ENCODE results near the gene TSHZ3. TPM values are rescaled to one million over a fixed set of nuclear protein-coding genes. Genes with fewer than 3 reads are reported as not detected.
A peak's percentile ranks its signal among the peaks of the same experiment; 100 is the strongest.

TSHZ3 gene
- total RNA-seq, 1 donor: 7.6 TPM

DNA sequence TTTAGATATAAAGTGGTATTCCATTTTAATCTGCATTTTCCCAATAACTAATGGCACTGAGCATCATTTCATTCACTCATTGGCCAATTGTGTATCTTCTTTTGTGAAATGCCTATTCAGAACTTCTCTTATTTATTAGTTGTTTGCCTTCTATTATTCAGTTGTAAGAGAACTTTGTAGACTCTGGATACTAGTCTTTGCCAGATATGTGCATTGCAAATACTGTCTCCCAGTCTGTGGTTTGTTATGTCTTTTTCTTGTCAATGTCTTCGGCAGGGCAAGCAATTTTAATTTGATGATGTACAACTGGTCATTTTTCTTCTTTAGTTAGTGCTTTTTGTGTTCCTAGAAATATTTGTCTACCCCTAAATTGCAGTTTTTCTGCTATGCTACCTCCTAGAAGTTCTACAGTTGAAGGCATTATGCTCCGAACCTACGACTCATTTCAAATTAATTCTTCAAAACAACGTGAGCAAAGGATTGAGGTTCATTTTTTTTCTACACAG lies 115.9 kb downstream of the TSHZ3 start:
- Histone ChIP-seq H2AFZ (ENCODE audit: low read length) (peak overlapping the region; percentile 74), H3K4me3 (ENCODE audit: insufficient read depth, low read length) (peak overlapping the region; percentile 14), H3K36me3 (ENCODE audit: insufficient read depth, low read length) (no peaks in the 10 kb centered on the region), H3K79me2 (ENCODE audit: insufficient read depth, low read length) (no peaks in the 10 kb centered on the region), H3K4me1 (ENCODE audit: insufficient read depth, low read length) (peaks cover 16% of the 10 kb centered on the region), H3K9me3 (ENCODE audit: low read depth, low read length) (no peaks in the 10 kb centered on the region), H4K20me1 (ENCODE audit: insufficient read depth, low read length) (no peaks in the 10 kb centered on the region), H3K27ac (ENCODE audit: low read depth, low read length) (peak overlapping the region; percentile 77), H3K27me3 (ENCODE audit: insufficient read depth, low read length) (no peaks in the 10 kb centered on the region), H3K4me2 (ENCODE audit: insufficient read depth, low read length) (peak overlapping the region; percentile 72)
- TF ChIP-seq, protein P1, sequence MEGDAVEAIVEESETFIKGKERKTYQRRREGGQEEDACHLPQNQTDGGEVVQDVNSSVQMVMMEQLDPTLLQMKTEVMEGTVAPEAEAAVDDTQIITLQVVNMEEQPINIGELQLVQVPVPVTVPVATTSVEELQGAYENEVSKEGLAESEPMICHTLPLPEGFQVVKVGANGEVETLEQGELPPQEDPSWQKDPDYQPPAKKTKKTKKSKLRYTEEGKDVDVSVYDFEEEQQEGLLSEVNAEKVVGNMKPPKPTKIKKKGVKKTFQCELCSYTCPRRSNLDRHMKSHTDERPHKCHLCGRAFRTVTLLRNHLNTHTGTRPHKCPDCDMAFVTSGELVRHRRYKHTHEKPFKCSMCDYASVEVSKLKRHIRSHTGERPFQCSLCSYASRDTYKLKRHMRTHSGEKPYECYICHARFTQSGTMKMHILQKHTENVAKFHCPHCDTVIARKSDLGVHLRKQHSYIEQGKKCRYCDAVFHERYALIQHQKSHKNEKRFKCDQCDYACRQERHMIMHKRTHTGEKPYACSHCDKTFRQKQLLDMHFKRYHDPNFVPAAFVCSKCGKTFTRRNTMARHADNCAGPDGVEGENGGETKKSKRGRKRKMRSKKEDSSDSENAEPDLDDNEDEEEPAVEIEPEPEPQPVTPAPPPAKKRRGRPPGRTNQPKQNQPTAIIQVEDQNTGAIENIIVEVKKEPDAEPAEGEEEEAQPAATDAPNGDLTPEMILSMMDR (IDR thresholded peaks at IDR 0.05; ENCODE audit: extremely low read depth, low read depth, low read length): no peak
- DNase-seq (ENCODE audit: insufficient read length, low spot score, missing footprints): no peak

DNA sequence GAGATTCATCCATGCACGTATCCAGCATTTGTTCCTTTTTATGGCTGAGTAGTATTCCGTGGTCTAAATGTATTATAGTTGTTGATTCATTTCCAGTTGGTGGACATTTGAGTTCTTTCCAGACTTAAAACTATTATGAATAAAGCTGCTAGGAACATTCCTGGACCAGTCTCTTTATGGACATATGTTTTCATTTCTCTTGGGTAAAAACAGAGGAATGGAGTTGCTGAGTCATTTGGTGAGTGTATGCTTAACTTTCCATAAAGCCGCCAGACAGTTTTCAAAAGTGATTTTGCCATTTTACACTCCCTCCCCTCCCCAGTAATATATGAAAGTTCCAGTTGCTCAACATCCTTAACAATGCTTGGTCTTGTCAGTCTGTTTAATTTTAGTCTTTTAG lies 116.4 kb downstream of the TSHZ3 start:
- no peaks in the 10 kb centered on the region for H3K79me2 ChIP-seq (ENCODE audit: insufficient read depth, low read length)
- H3K4me1 ChIP-seq (ENCODE audit: insufficient read depth, low read length): peaks cover 16% of the 10 kb centered on the region
- H2AFZ ChIP-seq (ENCODE audit: low read length): no peak overlapping the region
- TF ChIP-seq, protein P1 (IDR thresholded peaks at IDR 0.05; ENCODE audit: extremely low read depth, low read depth, low read length): no peak
- peak; percentile 85 for DNase-seq (ENCODE audit: insufficient read length, low spot score, missing footprints)
- H3K4me2 ChIP-seq (ENCODE audit: insufficient read depth, low read length): peak overlapping the region; percentile 72
- no peaks in the 10 kb centered on the region for H3K36me3 ChIP-seq (ENCODE audit: insufficient read depth, low read length)
- no peaks in the 10 kb centered on the region for H4K20me1 ChIP-seq (ENCODE audit: insufficient read depth, low read length)
- no peak overlapping the region for H3K4me3 ChIP-seq (ENCODE audit: insufficient read depth, low read length)
- no peaks in the 10 kb centered on the region for H3K9me3 ChIP-seq (ENCODE audit: low read depth, low read length)
- peak overlapping the region; percentile 77 for H3K27ac ChIP-seq (ENCODE audit: low read depth, low read length)
- H3K27me3 ChIP-seq (ENCODE audit: insufficient read depth, low read length): no peaks in the 10 kb centered on the region

DNA sequence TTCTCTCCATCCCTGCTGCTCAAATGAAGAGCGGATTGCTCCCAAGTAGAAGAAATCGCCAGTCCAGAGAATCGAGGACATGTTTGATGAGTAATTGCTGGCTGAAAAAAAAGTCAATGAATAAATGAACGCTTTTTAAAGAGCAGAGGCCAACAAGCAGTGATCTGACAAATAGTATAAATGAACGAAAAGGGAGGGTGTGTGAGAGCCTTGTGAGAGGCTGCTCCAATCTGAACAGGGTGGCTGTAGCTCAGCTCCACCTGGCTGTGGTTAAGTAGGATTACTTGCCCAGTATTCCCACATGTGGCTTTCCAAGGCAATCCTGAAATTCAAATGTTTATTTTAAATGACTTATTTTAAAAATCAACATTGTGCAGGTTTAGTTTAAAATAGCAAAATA lies 117.1 kb downstream of the TSHZ3 start:
- peaks cover 16% of the 10 kb centered on the region for H3K4me1 ChIP-seq (ENCODE audit: insufficient read depth, low read length)
- H3K4me2 ChIP-seq (ENCODE audit: insufficient read depth, low read length): no peak overlapping the region
- H3K27me3 ChIP-seq (ENCODE audit: insufficient read depth, low read length): no peaks in the 10 kb centered on the region
- H4K20me1 ChIP-seq (ENCODE audit: insufficient read depth, low read length): no peaks in the 10 kb centered on the region
- no peaks in the 10 kb centered on the region for H3K36me3 ChIP-seq (ENCODE audit: insufficient read depth, low read length)
- H2AFZ ChIP-seq (ENCODE audit: low read length): peak overlapping the region; percentile 64
- peak overlapping the region; percentile 77 for H3K27ac ChIP-seq (ENCODE audit: low read depth, low read length)
- no peak for DNase-seq (ENCODE audit: insufficient read length, low spot score, missing footprints)
- no peaks in the 10 kb centered on the region for H3K9me3 ChIP-seq (ENCODE audit: low read depth, low read length)
- no peaks in the 10 kb centered on the region for H3K79me2 ChIP-seq (ENCODE audit: insufficient read depth, low read length)
- TF ChIP-seq, protein P1 (IDR thresholded peaks at IDR 0.05; ENCODE audit: extremely low read depth, low read depth, low read length): no peak
- H3K4me3 ChIP-seq (ENCODE audit: insufficient read depth, low read length): no peak overlapping the region

DNA sequence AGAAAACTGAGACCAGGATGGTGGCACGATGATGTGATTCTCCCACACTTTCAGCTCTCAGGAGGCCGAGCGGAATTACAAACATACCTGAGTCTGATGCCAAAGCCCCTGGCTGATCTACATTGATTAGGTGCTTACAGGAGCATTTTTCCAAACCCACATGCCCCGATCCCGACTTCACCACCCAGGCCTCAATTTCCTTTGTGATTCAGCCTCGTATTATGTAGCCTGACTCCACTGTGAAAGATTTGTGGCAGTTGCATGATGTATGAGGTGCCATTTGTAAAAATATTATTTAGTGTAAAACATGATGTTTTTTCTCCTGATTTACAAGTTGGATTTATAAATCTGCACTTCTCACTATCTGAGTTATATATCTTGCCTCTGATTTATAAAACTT lies 118.0 kb downstream of the TSHZ3 start:
- TF ChIP-seq, protein P1 (IDR thresholded peaks at IDR 0.05; ENCODE audit: extremely low read depth, low read depth, low read length): no peak
- H3K4me3 ChIP-seq (ENCODE audit: insufficient read depth, low read length): no peak overlapping the region
- H3K36me3 ChIP-seq (ENCODE audit: insufficient read depth, low read length): no peaks in the 10 kb centered on the region
- DNase-seq (ENCODE audit: insufficient read length, low spot score, missing footprints): no peak
- no peak overlapping the region for H3K4me2 ChIP-seq (ENCODE audit: insufficient read depth, low read length)
- no peak overlapping the region for H2AFZ ChIP-seq (ENCODE audit: low read length)
- H3K79me2 ChIP-seq (ENCODE audit: insufficient read depth, low read length): no peaks in the 10 kb centered on the region
- H3K27ac ChIP-seq (ENCODE audit: low read depth, low read length): peak overlapping the region; percentile 77
- no peaks in the 10 kb centered on the region for H4K20me1 ChIP-seq (ENCODE audit: insufficient read depth, low read length)
- H3K9me3 ChIP-seq (ENCODE audit: low read depth, low read length): no peaks in the 10 kb centered on the region
- no peaks in the 10 kb centered on the region for H3K27me3 ChIP-seq (ENCODE audit: insufficient read depth, low read length)
- H3K4me1 ChIP-seq (ENCODE audit: insufficient read depth, low read length): peaks cover 16% of the 10 kb centered on the region

Measured in osteoblast (primary cell).